NCI-H2227 treated with DMSO at 0.1 percent for 48 hours (cell line): Measurements from ENCODE around the gene OR10A6.

Experiments
- DNase-seq: peaks from one replicate; lab custom pipeline; 2025; lab: John Stamatoyannopoulos, UW

OR10A6 gene, protein sequence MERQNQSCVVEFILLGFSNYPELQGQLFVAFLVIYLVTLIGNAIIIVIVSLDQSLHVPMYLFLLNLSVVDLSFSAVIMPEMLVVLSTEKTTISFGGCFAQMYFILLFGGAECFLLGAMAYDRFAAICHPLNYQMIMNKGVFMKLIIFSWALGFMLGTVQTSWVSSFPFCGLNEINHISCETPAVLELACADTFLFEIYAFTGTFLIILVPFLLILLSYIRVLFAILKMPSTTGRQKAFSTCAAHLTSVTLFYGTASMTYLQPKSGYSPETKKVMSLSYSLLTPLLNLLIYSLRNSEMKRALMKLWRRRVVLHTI

DNA sequence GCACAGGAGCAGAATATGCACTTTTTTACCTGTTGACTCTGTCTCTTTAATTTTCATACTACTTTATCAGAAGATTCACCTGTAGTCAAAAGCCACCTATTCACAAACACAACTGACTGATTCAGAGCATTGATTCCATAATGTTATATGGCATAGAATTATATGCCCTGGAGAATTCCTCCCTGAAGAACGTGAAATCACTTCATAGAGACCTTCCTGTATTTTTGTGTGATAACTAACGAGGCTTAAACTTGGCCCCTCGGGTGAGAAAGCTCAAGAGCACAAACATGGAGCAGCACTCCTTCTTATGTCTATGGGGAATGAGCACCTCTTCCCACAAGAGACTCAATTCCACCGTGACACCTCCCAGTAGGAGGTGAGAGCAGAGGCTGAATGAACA is at the start of gene OR10A6:
Gene OR10A6 (minus strand): TSS at position 101 of the 400 bp plus-strand sequence. CDS start 2,606 bp downstream, outside the sequence.
- no peak for DNase-seq

DNA sequence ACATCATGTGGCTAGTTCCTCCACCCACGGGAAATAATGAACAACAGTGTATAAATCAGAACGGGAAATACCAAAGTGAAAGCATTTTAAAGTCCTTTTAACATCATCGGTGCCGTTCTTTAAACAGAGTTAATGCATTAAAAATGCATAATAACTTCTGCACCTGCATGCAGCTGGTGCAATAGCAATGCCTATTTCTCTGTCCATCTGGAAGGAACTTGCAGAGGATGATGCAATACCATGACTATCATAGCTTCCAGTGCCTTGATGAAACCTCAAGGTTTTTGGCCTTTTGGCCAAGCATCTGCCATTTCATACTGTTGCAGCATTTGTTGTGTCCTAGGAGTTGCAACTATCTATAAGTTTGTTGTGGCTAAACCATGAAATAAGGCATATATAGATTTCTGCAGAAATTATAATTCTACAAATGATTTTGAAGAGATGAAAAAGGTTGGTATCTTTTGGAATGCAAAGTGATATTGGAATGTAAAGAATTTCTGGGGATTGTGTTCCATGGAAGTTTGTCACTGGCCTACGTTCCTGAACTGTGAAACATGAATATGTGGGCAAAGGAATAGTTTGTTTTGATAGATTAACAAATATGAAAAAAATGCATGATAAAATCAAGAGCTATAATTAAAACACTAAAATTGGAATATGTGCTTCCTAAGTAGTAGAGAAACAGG is 46.3 kb upstream of the OR10A6 start:
- DNase-seq = no peak

DNA sequence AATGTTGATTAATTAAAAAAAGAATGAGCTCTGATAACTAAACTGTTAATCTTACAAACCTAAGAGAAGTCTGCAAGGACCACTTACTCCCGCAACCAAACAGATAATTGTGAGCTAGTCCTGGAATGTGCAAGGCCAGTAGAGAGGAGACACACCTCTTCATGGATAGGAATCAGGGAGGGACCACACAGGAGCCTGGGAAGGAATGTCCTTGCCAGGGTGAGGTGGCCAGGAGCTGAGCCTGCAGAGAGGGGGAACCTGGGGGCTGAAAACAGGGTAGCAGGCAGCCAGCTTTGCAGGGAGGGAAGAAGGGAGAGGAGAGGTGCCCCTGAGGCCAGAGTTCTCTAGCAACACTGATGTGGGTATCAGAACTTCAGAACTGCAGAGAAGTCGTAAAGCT is 43.6 kb upstream of the OR10A6 start:
- DNase-seq = no peak

DNA sequence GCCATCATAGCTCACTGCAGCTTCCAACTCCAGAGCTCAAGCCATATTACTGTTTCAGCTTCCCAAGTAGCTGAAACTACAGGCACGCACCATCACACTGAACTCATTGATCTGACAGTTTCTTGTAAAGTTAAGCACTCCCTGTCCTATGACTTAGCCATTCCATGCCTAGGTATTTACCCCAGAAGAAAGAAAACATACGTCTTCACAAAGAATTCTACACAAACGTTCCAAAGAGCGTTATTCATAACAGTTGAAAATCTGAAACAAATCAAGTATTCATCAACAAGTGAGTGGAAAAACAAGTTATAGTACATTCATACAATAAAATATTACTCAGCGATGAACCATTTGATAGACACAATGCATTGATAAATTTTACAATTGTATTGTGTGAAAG is 41.9 kb upstream of the OR10A6 start:
- no peak for DNase-seq

DNA sequence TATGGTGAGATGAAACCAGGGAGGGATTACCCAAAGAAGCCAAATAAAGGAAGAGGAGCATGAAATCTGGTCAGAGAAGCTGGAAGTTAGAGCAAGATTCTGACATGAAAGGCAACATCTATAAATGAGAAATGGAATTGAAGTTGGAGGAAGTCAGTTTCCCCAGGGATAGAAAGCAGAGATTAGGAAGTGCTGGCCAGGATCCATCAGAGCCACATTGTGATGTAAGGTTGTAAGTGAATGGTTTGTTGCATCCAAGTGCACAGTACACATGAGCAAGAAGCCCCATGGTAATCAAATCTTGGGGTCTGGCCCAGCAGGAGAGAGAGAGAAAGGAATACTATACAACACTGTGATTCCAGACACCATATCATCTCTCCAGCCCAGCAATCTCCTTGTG is 40.8 kb upstream of the OR10A6 start:
- no peak for DNase-seq

DNA sequence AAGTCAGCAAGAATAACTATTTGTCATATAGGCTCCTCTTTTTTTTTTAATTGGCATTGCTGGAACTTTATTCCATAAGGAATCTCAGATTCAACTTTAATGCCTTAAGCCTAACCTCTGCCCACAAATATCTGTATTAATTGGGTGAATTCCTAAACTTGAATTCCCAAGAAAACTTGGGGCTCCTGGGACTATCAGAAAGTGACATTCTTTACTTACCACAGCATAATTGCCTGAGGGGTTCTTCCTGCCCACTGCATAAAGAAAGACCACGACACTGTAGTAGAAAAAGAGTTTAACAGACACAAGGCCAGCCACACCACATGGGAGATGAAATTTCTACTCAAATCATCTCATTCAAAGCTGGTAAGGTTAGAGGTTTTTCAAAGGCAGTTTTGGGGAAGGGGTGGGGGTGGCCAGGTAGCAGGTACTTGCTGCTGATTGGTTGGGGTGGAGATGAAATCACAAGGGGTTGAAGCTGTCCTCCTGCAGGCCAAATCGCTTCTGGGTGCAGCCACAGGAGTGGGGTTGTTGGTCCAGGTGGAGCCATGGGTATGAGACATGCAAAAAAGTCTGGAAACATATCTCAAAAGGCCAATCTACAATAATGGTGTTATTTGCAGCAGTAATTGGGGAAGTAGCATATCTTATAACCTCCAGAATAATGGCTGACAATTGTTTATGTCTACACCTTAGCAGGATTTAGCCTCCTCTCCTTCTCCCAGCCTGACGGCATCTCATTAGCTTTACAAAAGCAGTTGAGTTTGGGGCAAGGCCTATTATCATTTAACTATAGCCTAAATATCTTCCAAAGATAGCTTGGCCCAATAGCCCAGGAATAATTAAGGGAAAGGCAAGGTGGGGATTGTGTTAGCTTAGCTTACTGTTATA is 38.9 kb upstream of the OR10A6 start:
- no peak for DNase-seq

DNA sequence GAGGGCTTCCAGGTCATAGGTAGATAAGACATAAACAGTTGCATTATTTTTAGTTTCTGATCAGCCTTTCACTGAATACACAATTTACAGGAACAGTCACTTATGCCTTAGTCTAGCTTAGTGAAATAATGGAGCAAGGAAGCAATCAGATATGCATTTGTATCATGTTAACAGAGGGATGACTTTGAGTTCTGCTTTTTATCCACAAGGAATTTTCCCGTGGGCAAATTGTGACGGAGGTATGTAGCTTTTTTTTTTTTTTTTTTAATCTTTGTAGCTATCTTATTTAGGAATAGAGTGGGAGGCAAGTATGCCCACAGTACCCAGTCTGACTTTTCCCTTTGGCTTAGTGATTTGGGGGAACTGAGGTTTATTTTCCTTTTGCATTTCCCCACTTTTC is 37.6 kb upstream of the OR10A6 start:
- DNase-seq = no peak

DNA sequence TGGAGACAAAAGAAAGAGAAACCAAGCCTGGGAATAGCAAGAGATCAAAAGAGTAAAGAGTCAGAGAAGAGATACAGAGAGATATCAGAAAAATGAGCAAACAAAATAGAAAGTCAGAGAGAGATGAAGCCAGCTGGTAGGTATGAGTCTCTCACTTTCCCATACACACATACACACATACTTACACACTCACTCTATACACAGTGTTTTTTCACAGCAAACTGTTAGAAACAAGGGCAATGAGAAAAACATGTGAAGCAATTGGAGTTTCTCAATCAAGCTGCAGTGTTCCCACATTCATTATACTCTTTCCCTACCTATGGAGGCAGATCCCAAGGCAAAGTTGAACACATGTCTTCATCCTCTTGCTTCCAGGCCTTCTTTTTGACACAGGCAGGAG is 36.8 kb upstream of the OR10A6 start:
- no peak for DNase-seq

DNA sequence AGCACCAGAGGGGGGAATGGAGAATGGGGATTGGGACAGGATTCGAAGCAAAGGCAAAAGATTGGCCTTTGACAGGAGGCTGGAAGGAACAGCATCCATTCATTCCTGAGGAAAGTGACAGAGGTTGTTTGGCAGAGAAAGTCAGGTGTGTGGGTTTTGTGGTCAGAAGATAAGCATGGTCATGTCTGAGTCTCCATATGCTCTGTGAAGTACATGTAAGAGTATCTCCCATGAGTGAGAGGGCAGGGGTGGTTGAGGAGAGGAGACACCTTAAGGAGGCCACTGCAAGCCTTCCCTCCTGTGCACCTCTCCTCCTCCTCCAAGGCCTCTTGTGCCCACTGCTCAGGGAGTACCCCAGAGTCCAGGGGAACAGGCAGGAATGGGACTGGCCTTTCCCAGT is 36.0 kb upstream of the OR10A6 start:
- no peak for DNase-seq

DNA sequence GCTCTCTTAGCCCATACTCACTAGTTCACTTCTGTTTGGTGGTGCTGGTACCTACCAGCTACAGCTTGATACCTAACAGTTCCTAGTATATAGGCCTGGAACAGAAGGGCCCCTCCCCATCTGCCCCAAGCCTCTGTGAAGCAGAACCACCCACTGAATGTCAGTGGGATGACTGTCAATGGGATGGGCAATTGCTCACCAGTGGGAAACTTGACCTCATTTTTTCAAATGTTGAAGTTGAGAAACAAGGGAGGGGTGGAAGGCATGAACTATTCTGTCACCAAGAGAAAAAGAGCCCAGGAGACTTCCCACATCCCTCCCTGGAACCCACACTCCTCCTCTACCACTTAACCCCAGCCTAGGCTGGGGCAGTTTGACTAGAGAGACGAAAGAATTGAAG is 34.3 kb upstream of the OR10A6 start, which contains the start of gene NLRP10:
Gene NLRP10 (minus strand): TSS at position 62 of the 400 bp plus-strand sequence. CDS start 1,952 bp downstream, outside the sequence.
- DNase-seq = no peak

DNA sequence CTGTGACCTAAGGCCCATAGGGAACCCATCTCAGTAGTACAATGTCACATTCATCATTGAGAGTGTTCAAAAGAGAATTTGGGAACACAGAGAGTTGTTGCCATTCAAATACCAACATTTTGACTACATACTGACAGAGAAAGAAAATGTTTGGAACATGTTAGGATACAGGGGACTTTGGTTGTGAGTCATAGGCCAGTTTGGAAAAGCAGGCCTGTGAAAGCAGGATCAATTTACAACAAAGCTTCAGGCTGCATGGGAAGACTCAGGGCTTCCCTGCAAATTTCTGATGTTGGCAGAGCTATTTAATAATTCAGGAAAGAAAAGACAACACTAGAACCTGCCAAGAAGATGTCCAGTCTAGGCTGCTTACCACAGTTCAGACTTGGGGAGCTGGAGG is 33.8 kb upstream of the OR10A6 start:
- no peak for DNase-seq

DNA sequence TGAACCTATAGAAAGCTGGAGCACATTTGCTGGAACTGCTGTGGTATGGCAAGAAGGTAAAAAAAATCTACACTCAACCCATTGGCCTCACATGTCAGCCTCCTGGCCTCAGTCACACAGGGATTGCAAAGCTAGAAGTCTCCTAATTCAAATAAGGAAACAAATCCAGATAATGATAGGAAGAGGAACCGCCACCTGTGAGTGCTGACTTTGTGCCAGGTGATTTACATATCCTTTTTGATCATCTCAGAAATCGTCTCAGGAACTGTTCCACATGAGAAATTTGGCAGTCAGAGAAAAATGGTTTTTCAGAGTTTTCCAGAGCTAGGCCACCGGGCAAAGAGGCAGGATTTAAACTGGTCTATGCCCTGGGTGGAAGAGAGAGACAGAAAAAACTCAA is 33.2 kb upstream of the OR10A6 start:
- no peak for DNase-seq

DNA sequence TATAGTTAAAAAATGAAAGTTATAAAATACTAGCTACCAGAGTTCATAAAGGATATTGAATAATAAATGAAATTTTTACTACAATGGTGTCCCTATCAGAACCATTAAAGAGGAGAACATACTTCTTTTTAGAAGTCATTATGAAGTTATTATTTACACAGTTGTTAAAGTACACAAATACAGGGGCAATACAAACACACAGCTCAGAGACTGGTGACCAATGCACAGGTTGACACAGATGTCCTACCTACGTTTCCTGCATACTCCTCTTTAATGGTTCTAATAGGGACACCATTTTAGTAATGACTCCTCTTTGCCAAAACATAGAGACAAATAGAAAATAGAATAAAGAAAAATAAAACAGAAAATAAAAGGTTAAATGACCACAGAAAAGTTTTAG is 24.1 kb upstream of the OR10A6 start:
- DNase-seq = no peak

DNA sequence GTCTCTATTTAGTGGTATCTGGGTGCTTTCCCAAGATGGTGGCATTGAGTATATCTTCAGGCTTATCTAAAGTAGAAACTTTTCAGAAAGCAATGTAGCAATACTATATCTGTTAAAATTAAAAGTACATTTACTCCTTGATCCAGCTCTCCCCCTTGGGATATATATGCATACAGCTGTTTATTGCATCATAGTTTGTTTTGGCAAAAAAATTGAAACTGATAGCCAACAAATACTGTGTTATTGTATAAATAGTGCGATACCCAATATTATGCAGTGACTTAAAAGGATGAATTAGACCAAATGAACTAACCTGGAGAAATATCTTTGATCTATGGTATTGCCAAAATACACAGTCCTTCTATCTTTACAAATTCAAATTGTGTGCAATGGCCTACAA is 18.9 kb upstream of the OR10A6 start:
- no peak for DNase-seq

DNA sequence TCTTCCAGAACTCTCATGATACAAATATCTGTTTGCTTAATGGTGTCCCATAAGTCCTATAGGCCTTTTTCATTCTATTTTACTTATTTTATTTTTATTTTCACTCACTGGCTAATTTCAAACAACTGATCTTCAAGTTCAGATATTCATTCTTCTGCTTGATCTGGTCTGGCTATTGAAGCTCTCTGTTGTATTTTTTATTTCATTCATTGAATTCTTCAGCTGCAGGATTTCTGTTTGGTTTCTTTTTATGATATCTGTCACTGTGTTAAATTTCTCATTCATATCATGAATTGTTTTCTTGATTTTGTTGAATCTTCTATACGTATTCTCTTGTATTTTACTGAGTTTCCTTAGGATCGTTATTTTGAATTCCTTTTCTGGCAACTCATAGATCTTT is 13.1 kb upstream of the OR10A6 start:
- DNase-seq = no peak

DNA sequence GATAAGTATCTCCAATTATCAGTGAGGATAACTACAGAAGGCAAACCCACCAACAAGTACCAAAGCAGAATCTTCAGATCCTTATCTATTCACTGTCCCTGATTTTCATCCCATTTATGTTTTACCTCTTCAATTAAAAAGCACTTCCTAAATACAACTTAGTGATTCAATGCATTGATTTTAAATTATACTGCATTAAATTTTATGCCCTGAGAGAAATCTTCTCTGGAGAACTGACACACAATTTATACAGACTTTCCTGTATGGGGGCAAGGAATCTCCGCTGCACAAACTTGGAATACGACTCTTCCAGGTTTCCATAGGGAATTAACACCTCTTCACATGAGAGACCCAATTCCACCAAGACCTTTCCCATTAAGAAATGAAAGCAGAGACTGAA is 10.5 kb upstream of the OR10A6 start, which contains the start of gene OR10A3:
Gene OR10A3 (minus strand): TSS at position 101 of the 400 bp plus-strand sequence. CDS start 2,188 bp downstream, outside the sequence.
- DNase-seq = no peak

DNA sequence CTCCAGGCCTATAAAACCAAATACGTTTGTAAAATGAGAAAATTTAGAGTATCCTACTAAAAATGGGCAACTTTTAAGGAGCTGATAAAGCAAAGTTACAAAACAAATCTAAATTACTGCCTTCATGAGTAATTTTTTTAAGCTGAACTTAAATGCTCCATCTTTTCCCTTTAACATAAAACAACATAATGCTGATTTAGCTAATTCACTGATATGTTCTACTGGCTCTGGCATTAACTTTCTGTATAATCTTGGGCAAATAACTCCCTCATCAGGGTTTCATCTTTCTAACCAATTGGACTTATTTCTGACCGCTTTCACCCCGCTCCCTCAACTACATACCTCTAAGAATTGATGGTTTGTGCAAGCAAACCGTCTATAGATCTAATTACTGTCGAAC is 10.1 kb upstream of the OR10A6 start:
- no peak for DNase-seq

DNA sequence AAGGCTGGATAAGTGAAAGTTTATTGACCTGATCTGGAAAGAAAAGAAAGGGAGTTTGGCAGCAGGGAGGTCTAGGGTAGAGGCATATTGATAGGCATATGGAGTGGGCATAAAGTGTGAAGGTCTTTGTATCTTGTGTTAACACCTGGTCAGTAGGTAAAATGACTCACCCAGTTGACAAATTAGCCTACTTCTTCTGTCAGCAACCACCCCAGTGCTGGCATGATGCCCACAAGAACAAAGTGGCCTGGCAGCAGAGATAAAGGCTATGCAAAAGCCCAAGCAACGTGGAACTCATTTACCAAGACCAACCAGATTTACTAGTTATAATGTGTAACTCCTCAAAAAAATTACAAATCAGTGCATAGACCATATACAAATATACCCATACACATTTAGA is 5.5 kb upstream of the OR10A6 start:
- no peak for DNase-seq

DNA sequence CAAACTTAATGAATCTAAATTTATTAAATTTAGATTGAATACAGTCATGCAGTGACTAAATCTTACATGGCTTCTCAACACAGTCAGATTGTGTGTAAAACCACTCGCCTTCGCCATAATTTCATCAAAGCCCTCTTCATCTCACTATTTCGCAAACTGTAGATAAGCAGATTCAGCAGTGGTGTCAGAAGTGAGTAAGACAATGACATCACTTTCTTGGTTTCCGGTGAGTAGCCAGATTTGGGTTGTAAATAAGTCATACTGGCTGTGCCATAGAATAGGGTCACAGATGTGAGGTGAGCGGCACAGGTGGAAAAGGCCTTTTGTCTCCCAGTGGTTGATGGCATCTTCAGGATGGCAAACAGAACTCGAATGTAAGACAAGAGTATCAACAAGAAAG is 3.4 kb downstream of the OR10A6 start:
- no peak for DNase-seq

DNA sequence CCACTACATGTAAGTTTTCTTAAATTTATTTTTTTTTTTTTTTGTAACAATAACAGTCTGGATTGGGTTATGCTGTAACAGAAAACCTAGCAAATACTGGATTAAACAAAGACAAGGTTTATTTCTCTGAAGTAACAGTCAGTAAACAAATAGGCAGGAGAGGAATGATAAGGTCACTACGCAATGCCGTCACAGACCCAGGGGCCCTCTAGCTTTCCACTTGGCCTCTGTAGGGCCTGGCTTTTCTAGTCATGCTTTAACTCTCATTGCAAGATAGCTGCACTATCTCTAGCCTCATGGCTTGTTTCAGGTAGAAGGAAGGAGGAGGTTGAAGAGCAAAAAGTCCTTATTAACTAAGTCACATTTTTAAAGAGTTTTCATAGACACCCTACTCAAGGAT is 6.5 kb downstream of the OR10A6 start:
- DNase-seq = no peak

DNA sequence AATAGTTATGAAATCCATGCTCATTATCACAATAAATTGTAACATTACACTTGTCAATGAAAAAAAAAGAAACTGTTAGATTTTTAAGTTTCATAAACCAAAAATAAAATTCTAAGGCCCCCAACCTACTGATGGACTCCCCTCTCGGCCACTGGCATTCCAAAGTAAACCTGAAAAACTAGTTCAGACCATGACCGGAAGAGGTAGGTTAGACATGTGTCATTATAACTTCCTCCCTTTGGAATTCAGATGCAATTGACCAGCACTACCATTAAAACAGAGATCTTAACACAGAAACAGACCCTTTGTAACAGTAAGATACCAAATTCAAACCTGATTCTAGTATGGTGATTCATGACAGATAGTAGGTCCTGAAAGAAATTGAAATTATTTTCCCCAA is 12.9 kb downstream of the OR10A6 start:
- DNase-seq = no peak

DNA sequence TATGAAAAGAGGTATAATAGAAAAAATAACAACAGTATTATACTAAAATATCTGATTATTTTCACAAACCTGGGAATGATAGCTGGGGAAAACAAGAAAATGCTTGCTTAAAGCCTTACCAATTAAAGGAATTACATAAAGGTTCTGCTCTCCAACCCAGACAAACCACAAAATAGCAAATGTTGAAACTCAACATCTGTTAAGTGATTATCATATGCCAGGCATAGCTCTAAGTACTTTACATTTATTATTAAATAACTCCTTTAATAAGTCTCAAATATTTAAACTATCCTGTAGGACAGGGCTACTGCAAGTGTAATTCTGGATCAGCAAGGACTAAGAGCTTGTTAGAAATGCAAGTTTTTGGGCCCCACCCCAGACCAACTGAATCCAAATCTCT is 20.1 kb downstream of the OR10A6 start:
- no peak for DNase-seq
